GM21526 (cell line): ENCODE data around the gene NR0B2.
"Not testable (repeated sequence)": the region's sequence is repeated elsewhere in the genome, so short reads cannot be mapped to it uniquely, and the experiment has no call there.

Source experiments
- ATAC-seq: cut with Tn5 transposase; IDR thresholded peaks from one replicate; pipeline ENCODE4 v1.9.1; 2021; ENCODE audit warnings: moderate library complexity; ENCODE audit not compliant: unreplicated experiment, low FRiP score

The NR0B2 gene

GRCh38 chr1:26913754-26914619 lies at the start of gene NR0B2:
TSS of gene NR0B2 (minus strand) at chr1:26913975. CDS start at chr1:26913940, 35 bp downstream.
- ATAC-seq: no peak

- ATAC-seq: no peak
Observed at GRCh38 chr1:26961826-26962225, 48.1 kb upstream of the NR0B2 start.

- ATAC-seq: no peak
Observed at GRCh38 chr1:26960625-26960966, 46.8 kb upstream of the NR0B2 start.

GRCh38 chr1:26959722-26960624 lies 46.2 kb upstream of the NR0B2 start, which contains the start of gene KDF1:
TSS of gene KDF1 (minus strand) at chr1:26960468. CDS start at chr1:26952380, 8,088 bp downstream.
- ATAC-seq: no peak

- no peak for ATAC-seq
Observed at GRCh38 chr1:26959270-26959669, 45.5 kb upstream of the NR0B2 start.

- no peak for ATAC-seq
Observed at GRCh38 chr1:26957306-26957705, 43.5 kb upstream of the NR0B2 start.

GRCh38 chr1:26956321-26956720 lies 42.5 kb upstream of the NR0B2 start:
- ATAC-seq: no peak

GRCh38 chr1:26953374-26953773 lies 39.6 kb upstream of the NR0B2 start:
- ATAC-seq: no peak

GRCh38 chr1:26951821-26952497 lies 38.2 kb upstream of the NR0B2 start:
- ATAC-seq: no peak

- no peak for ATAC-seq
Observed at GRCh38 chr1:26951216-26951615, 37.4 kb upstream of the NR0B2 start.

GRCh38 chr1:26950602-26951001 lies 36.8 kb upstream of the NR0B2 start:
- ATAC-seq: no peak

GRCh38 chr1:26949926-26950319 lies 36.1 kb upstream of the NR0B2 start:
- ATAC-seq: no peak

GRCh38 chr1:26949266-26949925 lies 35.6 kb upstream of the NR0B2 start:
- no peak for ATAC-seq

GRCh38 chr1:26948725-26949057 lies 34.9 kb upstream of the NR0B2 start:
- ATAC-seq: not testable (repeated sequence)

GRCh38 chr1:26946270-26946669 lies 32.5 kb upstream of the NR0B2 start:
- no peak for ATAC-seq

- no peak for ATAC-seq
Observed at GRCh38 chr1:26945728-26946127, 32.0 kb upstream of the NR0B2 start.

GRCh38 chr1:26945138-26945537 lies 31.4 kb upstream of the NR0B2 start:
- no peak for ATAC-seq

GRCh38 chr1:26942656-26943055 lies 28.9 kb upstream of the NR0B2 start:
- no peak for ATAC-seq

- ATAC-seq: no peak
Observed at GRCh38 chr1:26941311-26941710, 27.5 kb upstream of the NR0B2 start.

GRCh38 chr1:26938659-26939025 lies 24.9 kb upstream of the NR0B2 start:
- no peak for ATAC-seq
